ENCODE measurements around the gene PPL.

PPL gene

GRCh38 chr16:4884972-4885874, 51.7 kb downstream of the PPL start:
- DNase-seq, result no peak

DNA sequence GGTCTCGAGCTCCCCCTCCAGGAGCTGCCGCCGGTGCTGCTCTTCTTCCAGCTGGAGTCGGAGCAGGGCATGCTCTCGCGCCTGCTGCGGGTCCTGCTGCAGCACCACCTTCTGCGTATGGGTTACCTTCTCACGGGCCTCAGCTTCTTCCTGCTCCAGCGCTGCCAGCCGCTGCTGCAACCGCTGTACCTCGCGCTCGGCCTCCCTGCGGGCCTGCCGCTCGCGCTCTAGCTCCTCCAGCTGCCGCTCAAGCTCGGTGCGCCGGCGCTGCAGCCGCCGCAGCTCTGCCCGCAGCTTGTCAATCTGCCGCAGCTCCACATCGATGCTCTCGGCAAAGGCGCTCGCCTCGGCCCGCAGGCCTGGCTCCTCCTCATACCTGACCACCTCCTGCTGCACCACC, 52.7 kb downstream of the PPL start:
- DNase-seq, result no peak

DNA sequence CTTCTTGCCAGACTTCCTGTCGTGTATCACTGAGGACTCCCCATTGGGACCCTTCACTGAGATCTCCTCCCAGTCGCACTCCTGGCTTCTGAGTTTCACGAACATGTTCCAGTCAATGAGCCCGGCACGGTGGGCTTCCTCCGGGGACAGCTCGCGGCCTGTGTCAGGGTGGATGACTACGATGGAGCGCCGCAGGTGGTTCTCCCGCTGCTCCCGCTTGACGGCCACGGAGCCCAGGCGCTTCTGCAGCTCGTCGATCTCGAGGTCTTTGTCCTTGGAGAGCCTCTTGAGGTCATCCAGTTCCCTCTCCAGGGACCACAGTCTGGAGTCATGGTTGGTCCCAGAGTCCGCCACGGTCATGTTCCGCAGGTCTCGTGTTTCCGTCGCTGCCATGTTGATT, 53.4 kb downstream of the PPL start:
- DNase-seq, result no peak

GRCh38 chr16:4882633-4883285, 54.2 kb downstream of the PPL start:
- DNase-seq, result peak; percentile 20

GRCh38 chr16:4882000-4882632, 54.8 kb downstream of the PPL start:
- peak; percentile 12 for DNase-seq

DNA sequence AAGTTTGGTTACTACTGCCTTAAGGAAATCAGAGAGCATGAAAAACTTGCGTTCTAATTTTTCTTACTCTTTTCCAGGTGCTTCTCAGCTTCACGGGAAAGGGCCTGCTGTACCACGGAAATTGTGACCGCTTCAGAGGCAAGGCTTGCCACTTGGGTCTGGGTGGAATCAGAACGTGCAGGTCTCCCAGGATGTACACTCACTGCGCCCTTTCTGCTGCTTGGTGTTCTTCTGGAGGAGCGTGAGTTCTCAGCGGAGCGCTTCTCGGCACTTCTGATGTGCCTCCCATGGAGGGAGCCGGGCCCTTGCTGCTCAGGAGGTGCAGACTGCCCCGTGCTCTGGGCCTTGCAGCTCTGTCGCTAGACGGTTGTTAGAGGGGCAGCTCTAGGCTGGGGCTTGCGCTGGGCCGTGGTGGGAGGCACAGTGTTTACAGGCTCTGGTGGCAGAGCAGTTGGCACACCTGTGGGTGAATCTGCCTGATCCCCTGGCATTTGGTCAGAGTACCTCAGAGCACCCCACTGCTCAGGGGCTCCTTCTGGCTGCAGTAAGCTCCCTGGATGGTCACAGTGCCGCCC, 56.9 kb downstream of the PPL start:
- DNase-seq, result no peak

DNA sequence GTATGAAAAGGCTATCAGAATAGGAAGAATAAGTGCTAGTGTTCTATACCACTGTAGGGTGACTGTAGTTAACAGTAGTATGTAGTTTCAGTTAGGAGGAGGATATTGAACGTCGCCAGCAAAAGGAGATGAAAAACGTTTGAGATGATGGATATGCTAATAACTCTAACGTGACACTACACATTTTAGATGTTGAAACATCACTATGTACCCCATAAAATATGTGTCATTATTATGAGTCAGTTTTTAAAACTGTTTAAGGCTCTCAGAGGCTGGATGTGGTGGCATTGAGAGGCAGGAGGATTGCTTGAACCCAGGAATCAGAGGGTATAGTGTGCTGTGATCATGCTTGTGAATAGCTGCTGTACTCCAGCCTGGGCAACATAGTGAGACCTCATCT, 57.9 kb downstream of the PPL start:
- DNase-seq, result no peak

DNA sequence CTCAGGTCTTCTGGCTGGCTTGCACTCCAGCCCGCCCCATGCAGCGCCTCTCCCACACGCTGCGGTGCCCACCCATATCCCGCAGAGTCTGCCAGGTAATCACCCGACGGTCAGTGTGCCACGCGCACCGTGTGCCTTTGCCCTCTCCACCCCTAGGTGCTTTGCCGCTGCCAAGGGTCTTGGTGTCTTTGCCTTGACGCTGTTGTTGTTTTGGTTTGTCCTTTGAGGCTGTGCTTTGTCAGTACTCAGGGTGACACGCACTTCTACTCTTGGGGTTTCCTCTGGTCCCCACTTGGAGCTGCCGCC, 59.6 kb downstream of the PPL start:
- DNase-seq, result no peak

DNA sequence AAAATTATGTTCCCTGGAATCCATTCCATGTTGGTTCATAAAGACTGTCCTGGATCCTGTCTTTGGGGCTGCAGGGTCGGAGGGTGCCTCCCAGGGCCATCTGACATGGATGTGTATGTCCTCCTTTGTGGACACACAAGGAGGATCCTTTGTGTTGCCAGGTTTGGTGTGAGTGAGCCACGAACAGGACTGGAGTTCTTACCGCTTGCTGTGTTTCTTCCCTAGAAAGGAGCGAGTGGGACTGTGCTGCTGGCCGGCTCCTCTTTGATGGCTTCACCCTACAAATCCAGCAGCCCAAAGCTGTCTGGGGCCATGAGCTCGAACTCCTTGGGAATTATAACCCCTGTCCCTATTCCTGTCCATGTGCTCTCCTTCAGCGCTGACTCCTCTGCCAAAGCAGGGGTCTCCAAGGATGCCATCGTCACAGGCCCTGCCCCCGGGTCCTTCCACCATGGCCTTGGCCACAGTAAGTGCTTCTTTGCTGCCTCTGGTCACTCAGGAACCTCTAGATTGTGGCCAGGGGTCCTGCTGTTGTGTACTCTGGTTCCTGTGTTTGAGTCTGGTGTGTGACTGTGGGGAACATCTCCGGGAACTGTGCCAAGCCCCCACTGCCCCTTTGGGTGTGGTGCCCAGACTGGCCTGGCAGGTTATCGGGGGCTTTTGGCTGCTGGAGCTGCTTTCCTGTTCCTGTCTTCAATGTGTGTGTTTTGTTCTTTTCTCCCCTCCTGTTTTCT, 60.1 kb downstream of the PPL start:
- peak; percentile 60 for DNase-seq

- no peak for DNase-seq
Measured at GRCh38 chr16:4874666-4875065, 62.3 kb downstream of the PPL start.

- no peak for DNase-seq
Measured at GRCh38 chr16:4873091-4873490, 63.9 kb downstream of the PPL start.

DNA sequence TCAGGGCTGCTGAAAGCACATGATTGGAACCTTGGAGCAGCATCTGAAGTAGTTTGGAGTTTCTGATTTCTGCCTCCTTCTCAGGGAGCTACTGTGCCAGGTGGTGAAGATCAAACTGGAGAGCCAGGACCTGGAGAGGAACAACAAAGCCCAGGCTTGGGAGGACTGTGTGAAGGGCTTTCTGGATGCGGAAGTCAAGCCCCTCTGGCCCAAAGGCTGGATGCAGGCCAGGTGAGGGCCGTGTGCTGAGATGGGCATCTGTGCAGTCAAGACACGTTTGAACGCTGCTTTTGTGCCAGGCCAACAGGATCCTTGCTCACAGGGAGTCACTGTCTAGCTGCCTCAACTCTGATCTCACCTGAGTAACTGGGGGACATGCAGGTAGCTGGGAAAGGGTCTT, 65.9 kb downstream of the PPL start:
- no peak for DNase-seq

- DNase-seq, result no peak
Measured at GRCh38 chr16:4870138-4870671, 66.7 kb downstream of the PPL start.

DNA sequence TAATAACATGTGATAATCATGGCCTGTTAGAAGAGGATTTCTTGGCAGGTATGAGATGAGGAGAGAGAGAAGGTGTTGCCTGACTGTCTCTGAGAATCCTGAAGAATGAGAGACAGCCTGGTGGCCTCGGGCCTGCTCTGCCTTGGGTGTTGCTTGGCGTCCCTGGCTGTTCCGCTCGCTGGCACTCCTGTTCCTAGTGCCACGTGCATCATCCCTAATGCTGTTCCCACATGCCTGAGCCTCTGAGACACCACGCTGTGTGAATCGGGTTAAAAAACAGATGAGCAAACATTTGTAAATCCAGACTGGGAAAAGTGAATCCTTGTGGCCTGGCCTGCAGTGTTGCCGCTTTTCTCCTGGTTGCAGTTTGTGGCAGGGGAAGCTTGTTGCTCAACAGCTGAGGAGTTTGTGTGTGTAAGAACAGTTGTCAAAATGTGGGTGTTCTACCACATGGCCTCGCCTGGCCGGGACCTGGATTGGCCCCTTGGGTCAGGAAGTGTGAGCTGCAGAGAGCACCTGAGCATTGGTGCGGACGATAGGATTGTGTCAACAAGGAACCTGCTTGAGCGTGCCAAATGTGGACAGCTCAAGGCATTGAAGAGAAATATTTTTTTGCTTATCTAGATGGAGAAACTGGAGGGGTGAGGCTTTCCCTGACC, 67.7 kb downstream of the PPL start:
- DNase-seq, result no peak

GRCh38 chr16:4868535-4868934, 68.4 kb downstream of the PPL start:
- DNase-seq, result no peak

GRCh38 chr16:4868026-4868425, 68.9 kb downstream of the PPL start:
- DNase-seq, result no peak

GRCh38 chr16:4866586-4866985, 70.4 kb downstream of the PPL start:
- no peak for DNase-seq

DNA sequence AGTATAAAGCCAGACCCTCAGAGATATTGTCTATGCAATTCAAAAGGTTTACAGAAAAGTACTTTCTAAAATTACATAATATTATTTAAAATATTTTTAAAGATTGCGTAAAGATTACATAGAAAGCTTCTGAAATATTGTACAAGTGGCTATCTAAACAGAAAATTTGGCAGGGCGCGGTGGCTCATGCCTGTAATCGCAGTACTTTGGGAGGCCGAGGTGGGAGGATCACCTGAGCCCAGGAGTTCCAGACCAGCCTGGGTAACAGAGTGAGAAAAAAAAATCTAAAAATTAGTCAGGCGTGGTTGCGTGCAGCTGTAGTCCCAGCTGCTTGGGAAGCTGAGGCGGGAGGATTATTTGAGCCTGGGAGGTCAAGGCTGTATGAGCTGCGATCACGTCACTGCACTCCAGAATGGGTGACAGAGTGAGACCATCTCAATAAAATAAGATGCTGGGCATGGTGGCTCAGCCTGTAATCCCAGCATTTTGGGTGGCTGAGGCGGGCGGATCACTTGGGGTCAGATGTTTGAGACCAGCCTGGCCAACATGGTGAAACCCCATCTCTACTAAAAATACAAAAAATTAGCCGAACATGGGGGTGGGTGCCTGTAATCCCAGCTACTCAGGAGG, 71.6 kb downstream of the PPL start:
- DNase-seq, result no peak

DNA sequence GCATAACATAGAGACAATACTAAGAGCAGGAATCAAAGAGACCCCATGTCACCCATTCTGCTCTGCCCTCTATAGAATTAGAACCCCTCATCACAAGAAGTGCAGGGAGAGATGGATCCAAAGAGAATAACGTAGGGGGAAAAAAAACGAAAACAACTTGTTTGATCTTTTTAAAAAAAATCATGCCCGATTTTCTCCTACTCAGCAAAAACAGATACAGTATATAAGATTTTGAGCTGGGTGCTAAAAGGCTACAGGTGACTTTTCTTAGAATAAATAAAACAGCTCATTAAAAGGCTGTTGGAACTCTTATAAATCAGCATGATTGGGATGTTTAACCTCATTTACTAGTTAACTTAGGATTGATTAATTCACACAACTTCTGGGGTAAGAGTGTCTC, 72.2 kb downstream of the PPL start:
- no peak for DNase-seq

- no peak for DNase-seq
Measured at GRCh38 chr16:4862639-4863038, 74.3 kb downstream of the PPL start.

DNA sequence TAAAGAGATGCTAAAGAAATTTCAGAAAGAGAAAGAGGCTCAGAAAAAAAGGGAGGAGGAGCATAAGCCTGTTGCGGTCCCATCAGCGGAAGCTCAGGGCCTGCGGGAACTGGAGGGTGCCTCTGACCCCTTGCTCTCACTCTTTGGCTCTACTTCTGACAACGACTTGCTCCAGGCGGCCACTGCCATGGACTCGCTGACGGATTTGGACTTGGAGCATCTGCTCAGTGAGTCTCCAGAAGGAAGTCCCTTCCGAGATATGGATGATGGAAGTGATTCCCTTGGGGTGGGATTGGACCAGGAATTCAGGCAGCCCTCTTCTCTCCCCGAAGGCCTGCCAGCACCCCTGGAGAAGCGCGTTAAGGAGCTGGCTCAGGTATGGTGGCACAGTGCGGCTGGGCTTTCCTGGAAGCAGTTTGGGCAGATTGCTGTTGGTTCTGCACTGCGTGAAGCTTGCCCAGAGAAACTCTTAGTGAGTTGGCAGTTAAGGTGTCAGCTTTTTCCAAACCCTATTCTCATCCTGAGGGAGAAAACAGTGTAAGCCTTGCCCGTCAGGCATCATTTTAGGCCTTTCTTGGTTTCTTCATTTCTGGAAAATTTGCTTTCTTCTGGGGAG, 76.1 kb downstream of the PPL start:
- DNase-seq, result no peak

Data from hematopoietic multipotent progenitor cell treated with erythropoietin and hydrocortisone succinate and interleukin-3 and kit ligand, for 6 days (in vitro differentiated cells).